LNCAP (cell line): ENCODE data around the gene KEL.

Source experiments
- TF ChIP-seq, protein P1 (sequence below): fragments of 450-650 bp; IDR thresholded peaks from 2 replicates; pipeline ENCODE4 v1.5.1; 2017; ENCODE audit warnings: mild to moderate bottlenecking

Gene KEL

GRCh38 chr7:142957723-142958122 lies 4.4 kb downstream of the KEL start:
- TF ChIP-seq, protein P1, sequence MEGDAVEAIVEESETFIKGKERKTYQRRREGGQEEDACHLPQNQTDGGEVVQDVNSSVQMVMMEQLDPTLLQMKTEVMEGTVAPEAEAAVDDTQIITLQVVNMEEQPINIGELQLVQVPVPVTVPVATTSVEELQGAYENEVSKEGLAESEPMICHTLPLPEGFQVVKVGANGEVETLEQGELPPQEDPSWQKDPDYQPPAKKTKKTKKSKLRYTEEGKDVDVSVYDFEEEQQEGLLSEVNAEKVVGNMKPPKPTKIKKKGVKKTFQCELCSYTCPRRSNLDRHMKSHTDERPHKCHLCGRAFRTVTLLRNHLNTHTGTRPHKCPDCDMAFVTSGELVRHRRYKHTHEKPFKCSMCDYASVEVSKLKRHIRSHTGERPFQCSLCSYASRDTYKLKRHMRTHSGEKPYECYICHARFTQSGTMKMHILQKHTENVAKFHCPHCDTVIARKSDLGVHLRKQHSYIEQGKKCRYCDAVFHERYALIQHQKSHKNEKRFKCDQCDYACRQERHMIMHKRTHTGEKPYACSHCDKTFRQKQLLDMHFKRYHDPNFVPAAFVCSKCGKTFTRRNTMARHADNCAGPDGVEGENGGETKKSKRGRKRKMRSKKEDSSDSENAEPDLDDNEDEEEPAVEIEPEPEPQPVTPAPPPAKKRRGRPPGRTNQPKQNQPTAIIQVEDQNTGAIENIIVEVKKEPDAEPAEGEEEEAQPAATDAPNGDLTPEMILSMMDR = no peak

DNA sequence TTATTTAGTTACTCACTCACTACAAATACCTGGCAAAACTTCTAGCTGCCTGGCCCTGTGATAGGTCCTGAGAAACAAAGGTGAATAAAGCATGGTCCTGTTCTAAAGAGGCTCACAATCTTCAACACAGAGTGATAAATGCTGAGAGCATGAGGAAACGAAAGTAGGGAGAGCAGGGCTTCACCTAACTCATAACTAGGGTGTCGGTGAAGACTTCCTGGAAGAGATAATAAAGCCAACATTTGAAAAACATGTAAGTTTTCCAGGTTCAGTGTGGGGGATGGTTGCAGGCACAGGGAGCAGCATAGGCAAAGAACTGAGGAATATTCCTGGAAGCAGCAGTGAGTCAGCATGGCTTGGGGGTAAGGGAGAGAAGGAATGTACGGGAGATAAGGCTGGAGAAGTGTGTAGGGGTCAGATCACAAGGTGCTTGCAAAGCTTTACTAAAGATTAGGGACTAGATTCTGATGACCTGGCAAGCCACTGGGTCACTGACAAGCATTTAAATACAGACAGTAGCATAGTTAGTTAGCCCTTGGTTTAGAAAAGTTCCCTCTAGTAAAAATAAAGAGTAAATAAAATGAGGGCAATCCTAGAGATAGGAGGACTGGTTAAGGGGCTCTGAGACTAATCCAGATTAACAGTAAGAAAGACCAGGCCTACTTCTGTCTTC lies 5.1 kb downstream of the KEL start:
- TF ChIP-seq, protein P1 = no peak

DNA sequence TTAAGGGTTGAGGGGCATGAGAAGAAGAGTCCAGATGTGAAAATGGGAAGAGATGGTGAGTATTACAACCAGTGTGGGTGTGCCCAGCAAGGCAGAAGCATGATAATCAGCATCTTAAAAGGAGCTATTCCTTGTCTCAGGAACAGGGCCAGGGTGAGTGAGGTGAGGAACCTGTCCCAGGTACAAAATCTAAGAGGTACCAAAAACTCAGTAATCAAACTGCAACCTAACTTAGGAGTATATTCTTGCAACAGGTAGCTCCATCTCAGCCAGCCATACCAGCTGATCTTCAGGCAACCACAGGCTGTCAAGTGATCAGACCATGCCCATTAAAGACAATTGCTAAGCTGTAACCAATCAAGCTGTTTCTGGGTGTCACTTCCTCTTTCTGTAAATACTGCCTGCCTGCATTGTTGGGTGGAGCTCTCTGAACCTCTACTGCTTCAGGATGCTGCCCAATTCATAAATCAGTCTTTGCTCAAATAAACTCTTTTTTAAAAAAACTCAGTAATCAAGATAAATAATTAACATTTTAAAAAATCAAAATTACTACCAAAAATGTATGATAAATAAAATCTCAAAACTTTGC lies 7.4 kb downstream of the KEL start:
- TF ChIP-seq, protein P1 = no peak

- TF ChIP-seq, protein P1 = no peak
Observed at GRCh38 chr7:142950235-142950634, 11.9 kb downstream of the KEL start.

DNA sequence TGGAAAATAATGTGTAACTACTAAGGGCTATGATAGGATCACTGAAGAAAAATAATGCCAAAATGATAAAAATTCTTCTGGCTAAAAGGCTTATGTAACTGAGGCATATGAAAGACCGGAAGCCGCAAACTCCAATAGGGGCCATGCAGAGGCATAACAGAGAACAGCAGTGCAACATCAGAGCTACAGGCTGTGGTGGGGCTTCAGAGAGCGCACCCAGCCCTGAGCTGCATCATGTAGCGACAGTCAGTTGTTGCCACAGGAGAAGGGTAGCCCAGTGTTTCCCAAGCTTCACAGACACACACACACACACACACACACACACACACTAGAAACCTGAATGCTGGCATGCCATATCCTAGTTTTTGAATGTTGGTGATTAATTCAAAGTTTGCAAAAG lies 13.6 kb downstream of the KEL start:
- TF ChIP-seq, protein P1 = no peak

DNA sequence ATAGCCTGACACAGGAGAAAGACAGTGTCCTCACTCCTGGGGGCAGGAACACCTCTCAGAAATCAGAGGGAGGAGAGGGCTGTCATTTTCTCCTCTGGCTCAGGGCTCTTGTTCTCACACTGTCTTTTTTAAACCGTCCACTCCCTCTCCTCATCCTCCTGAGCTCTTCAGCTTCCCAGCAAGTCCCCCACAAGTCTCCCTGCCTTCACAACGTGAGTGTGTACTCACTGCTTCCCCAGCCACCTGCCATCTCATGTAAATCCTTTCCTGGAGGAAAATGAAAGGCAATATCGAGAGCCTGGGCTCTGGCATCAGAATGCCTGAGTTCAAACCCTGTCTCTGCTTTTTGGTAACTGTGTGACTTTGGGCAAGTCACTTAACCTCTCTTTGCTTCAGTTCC lies 17.2 kb downstream of the KEL start:
- TF ChIP-seq, protein P1 = no peak

- TF ChIP-seq, protein P1 = no peak
Observed at GRCh38 chr7:142943706-142944268, 18.4 kb downstream of the KEL start.
